Measurements from ENCODE around the gene FAM9B.
"Not testable (repeated sequence)": the region's sequence is repeated elsewhere in the genome, so short reads cannot be mapped to it uniquely, and the experiment has no call there.

The FAM9B gene

GRCh38 chrX:9033989-9034388, at the start of gene FAM9B:
Gene FAM9B, minus strand, starts transcription at chrX:9034127. Its CDS starts 1,141 bp downstream, at chrX:9032986.
- DNase-seq: no peak

GRCh38 chrX:9081271-9081670, 47.3 kb upstream of the FAM9B start:
- DNase-seq: no peak

- no peak for DNase-seq
Measured at GRCh38 chrX:9074326-9074725, 40.4 kb upstream of the FAM9B start.

GRCh38 chrX:9072281-9072680, 38.4 kb upstream of the FAM9B start:
- DNase-seq: no peak

GRCh38 chrX:9071031-9071650, 37.2 kb upstream of the FAM9B start:
- DNase-seq: no peak

GRCh38 chrX:9069573-9069972, 35.6 kb upstream of the FAM9B start:
- no peak for DNase-seq

- DNase-seq: no peak
Measured at GRCh38 chrX:9064694-9065093, 30.8 kb upstream of the FAM9B start.

GRCh38 chrX:9062641-9063040, 28.7 kb upstream of the FAM9B start:
- DNase-seq: no peak

GRCh38 chrX:9055354-9055753, 21.4 kb upstream of the FAM9B start:
- DNase-seq: no peak

- DNase-seq: no peak
Measured at GRCh38 chrX:9052081-9052480, 18.2 kb upstream of the FAM9B start.

GRCh38 chrX:9050331-9050730, 16.4 kb upstream of the FAM9B start:
- DNase-seq: no peak

GRCh38 chrX:9048801-9049200, 14.9 kb upstream of the FAM9B start:
- DNase-seq: no peak

GRCh38 chrX:9038244-9038643, 4.3 kb upstream of the FAM9B start:
- DNase-seq: no peak

GRCh38 chrX:9037296-9037695, 3.4 kb upstream of the FAM9B start:
- no peak for DNase-seq

GRCh38 chrX:9033586-9033985, 341 bp downstream of the FAM9B start:
- no peak for DNase-seq

- no peak for DNase-seq
Measured at GRCh38 chrX:9033179-9033578, 748 bp downstream of the FAM9B start.

GRCh38 chrX:9023293-9023692, 10.6 kb downstream of the FAM9B start:
- no peak for DNase-seq

GRCh38 chrX:9019151-9019550, 14.8 kb downstream of the FAM9B start:
- DNase-seq: no peak

GRCh38 chrX:9018332-9018731, 15.6 kb downstream of the FAM9B start:
- not testable (repeated sequence) for DNase-seq

- DNase-seq: no peak
Measured at GRCh38 chrX:9003041-9003440, 30.9 kb downstream of the FAM9B start.

- no peak for DNase-seq
Measured at GRCh38 chrX:8988446-8988845, 45.5 kb downstream of the FAM9B start.

GRCh38 chrX:8987672-8988250, 46.2 kb downstream of the FAM9B start:
- DNase-seq: no peak

GRCh38 chrX:8984231-8984630, 49.7 kb downstream of the FAM9B start:
- no peak for DNase-seq

- DNase-seq: no peak
Measured at GRCh38 chrX:8981723-8982122, 52.2 kb downstream of the FAM9B start.

- DNase-seq: no peak
Measured at GRCh38 chrX:8980756-8981155, 53.2 kb downstream of the FAM9B start.

Data from activated CD4-positive, CD25-positive, alpha-beta regulatory T cell treated with anti-CD3 and anti-CD28 coated beads, Interleukin-2, amount 50 U/mL, for 72 hours (primary cell).